Mucosa of gallbladder (tissue), 1 donor: Measurements from ENCODE around the gene LPA. TPM values are rescaled to one million over a fixed set of nuclear protein-coding genes. Genes with fewer than 3 reads are reported as not detected.
"Not testable (repeated sequence)": the region's sequence is repeated elsewhere in the genome, so short reads cannot be mapped to it uniquely, and the experiment has no call there.

ENCODE experiments used
- DNase-seq: peaks from one replicate; pipeline ENCODE4 v3.0.0-alpha.2; 2020; ENCODE audit warnings: low spot score
- total RNA-seq: library from RNA; stranded (reverse); gene quantifications from one replicate; pipeline ENCODE4 v1.2.1, GENCODE V29; 2021
- donor health status: DM: no; HTN: no; CAD: no.

LPA gene
- total RNA-seq: 1.3 TPM

- not testable (repeated sequence) for DNase-seq
Observed at GRCh38 chr6:160664198-160664597, at the start of gene LPA. TSS of gene LPA (minus strand) at chr6:160664275. CDS start at chr6:160664214, 61 bp downstream.

GRCh38 chr6:160708993-160709392 is 44.9 kb upstream of the LPA start:
- not testable (repeated sequence) for DNase-seq

- DNase-seq: peak; percentile 62
Observed at GRCh38 chr6:160704688-160705087, 40.6 kb upstream of the LPA start.

GRCh38 chr6:160701918-160702680 is 38.0 kb upstream of the LPA start, which contains the start of gene PLG:
TSS of gene PLG (plus strand) at chr6:160702244. CDS start at chr6:160702305, 61 bp downstream.
- DNase-seq: not testable (repeated sequence)

GRCh38 chr6:160697826-160698225 is 33.8 kb upstream of the LPA start:
- no peak for DNase-seq

- peak; percentile 51 for DNase-seq
Observed at GRCh38 chr6:160696884-160697283, 32.8 kb upstream of the LPA start.

GRCh38 chr6:160695622-160696021 is 31.5 kb upstream of the LPA start:
- not testable (repeated sequence) for DNase-seq

- not testable (repeated sequence) for DNase-seq
Observed at GRCh38 chr6:160695025-160695424, 30.9 kb upstream of the LPA start.

GRCh38 chr6:160692369-160692959 is 28.4 kb upstream of the LPA start:
- DNase-seq: no peak

GRCh38 chr6:160691617-160692016 is 27.5 kb upstream of the LPA start:
- no peak for DNase-seq

- DNase-seq: no peak
Observed at GRCh38 chr6:160690458-160690857, 26.4 kb upstream of the LPA start.

GRCh38 chr6:160685762-160686450 is 21.8 kb upstream of the LPA start:
- DNase-seq: no peak

GRCh38 chr6:160685101-160685761 is 21.2 kb upstream of the LPA start:
- not testable (repeated sequence) for DNase-seq

GRCh38 chr6:160679402-160679769 is 15.3 kb upstream of the LPA start:
- no peak for DNase-seq

GRCh38 chr6:160678744-160679401 is 14.8 kb upstream of the LPA start:
- DNase-seq: no peak

GRCh38 chr6:160678230-160678629 is 14.2 kb upstream of the LPA start:
- no peak for DNase-seq

GRCh38 chr6:160676418-160676817 is 12.3 kb upstream of the LPA start:
- not testable (repeated sequence) for DNase-seq

GRCh38 chr6:160668589-160668988 is 4.5 kb upstream of the LPA start:
- no peak for DNase-seq

GRCh38 chr6:160667639-160668481 is 3.8 kb upstream of the LPA start:
- no peak for DNase-seq

- no peak for DNase-seq
Observed at GRCh38 chr6:160662842-160663241, 1.2 kb downstream of the LPA start.

GRCh38 chr6:160662429-160662828 is 1.6 kb downstream of the LPA start:
- DNase-seq: no peak
